SH-SY5Y (cell line): ENCODE measurements around the gene HEBP2.

Source experiments
- GATA2 ChIP-seq: IDR thresholded peaks from 2 replicates; pipeline ENCODE4 v1.6.1; 2011; ENCODE audit warnings: mild to moderate bottlenecking, low read depth, low read length
- GATA3 ChIP-seq: IDR thresholded peaks from 2 replicates; pipeline ENCODE4 v1.6.1; 2011; ENCODE audit warnings: low read depth, mild to moderate bottlenecking, low read length, moderate library complexity

GRCh38 chr6:138440758-138441357 is 36.8 kb downstream of the HEBP2 start:
- TF ChIP-seq GATA2 (no peak), GATA3 (no peak)
